Activated T-helper 17 cell treated with anti-CD3 and anti-CD28 coated beads, Interleukin-2, amount 50 U/mL, for 72 hours (primary cell): ENCODE results near the gene USP7. TPM values are rescaled to one million over a fixed set of nuclear protein-coding genes. Genes with fewer than 3 reads are reported as not detected.

Experiments
- ATAC-seq: fragments of 150-1000 bp; cut with Tn5 transposase; replicated peaks from 2 replicates; pipeline ENCODE4 v1.10.0; 2021; ENCODE audit warnings: mild to moderate bottlenecking, moderate library complexity
- H3K27ac Mint-ChIP-seq: one replicate; pipeline ENCODE4 v1.8.0; 2022; ENCODE audit warnings: mixed read lengths
- H3K27me3 Mint-ChIP-seq: one replicate; pipeline ENCODE4 v1.8.0; 2022; ENCODE audit warnings: mixed read lengths
- H3K36me3 Mint-ChIP-seq: one replicate; pipeline ENCODE4 v1.8.0; 2022; ENCODE audit warnings: low read depth, mild to moderate bottlenecking, mixed read lengths
- H3K4me1 Mint-ChIP-seq: one replicate; pipeline ENCODE4 v1.8.0; 2022; ENCODE audit warnings: mixed read lengths
- H3K4me3 Mint-ChIP-seq: one replicate; pipeline ENCODE4 v1.8.0; 2022; ENCODE audit warnings: mild to moderate bottlenecking, mixed read lengths
- H3K9me3 Mint-ChIP-seq: one replicate; pipeline ENCODE4 v1.8.0; 2022; ENCODE audit warnings: mixed read lengths
- total RNA-seq, 2 donors: library from RNA; stranded (reverse); gene quantifications; one replicate each; pipeline ENCODE4 v1.2.3, GENCODE V29; 2022

The USP7 gene
- 100 to 1,000 TPM; 157 to 181 TPM for total RNA-seq

DNA sequence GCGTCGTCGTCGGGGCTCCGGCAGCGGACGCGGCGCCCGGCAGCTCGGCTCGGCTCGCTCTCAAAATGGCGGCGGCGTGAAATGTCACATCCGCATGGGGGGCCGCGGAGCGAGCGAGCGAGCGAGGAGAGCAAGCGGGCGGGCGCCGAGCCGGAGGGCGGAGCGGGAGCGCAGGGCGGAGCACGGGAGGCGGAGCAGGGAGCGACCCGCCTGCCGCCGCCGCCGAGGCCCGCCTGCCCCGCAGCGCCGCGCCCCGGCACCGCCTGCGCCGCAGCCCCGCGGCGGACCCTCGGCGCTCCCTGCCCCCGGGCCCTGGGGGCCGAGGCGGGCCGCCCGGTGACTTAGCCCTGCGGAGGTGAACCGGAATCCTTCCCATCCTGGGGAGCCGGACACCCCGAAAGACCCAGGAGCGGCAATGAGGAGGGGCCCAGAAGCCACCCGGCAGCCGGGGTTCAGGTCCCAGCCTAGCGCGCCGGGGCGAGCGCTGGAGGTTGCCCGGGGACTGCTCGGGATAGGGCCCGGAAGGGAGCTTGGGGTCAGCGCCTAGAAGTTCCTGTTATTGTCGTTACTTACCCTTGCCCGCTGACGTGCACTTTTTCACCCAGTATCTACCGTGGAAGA is at the start of gene USP7:
USP7 (minus strand) TSS at position 86 of the 621 bp plus-strand sequence. CDS start 621 bp downstream, outside the sequence.
- Mint-ChIP-seq H3K27me3 (no peaks in the 10 kb centered on the region), H3K4me1 (peaks cover 36% of the 10 kb centered on the region), H3K36me3 (peaks cover 19% of the 10 kb centered on the region), H3K9me3 (no peaks in the 10 kb centered on the region), H3K4me3 (peak within 1 kb of the TSS; percentile 99), H3K27ac (no peak within 1 kb of the TSS)
- ATAC-seq: peak; percentile 92

GRCh38 chr16:9013508-9013864 is 49.8 kb upstream of the USP7 start:
- H3K27me3 Mint-ChIP-seq: peaks cover 5% of the 10 kb centered on the region
- ATAC-seq: no peak
- H3K4me3 Mint-ChIP-seq: no peak overlapping the region
- H3K27ac Mint-ChIP-seq: no peak overlapping the region
- no peaks in the 10 kb centered on the region for H3K4me1 Mint-ChIP-seq
- H3K36me3 Mint-ChIP-seq: no peaks in the 10 kb centered on the region
- H3K9me3 Mint-ChIP-seq: peaks cover 5% of the 10 kb centered on the region

DNA sequence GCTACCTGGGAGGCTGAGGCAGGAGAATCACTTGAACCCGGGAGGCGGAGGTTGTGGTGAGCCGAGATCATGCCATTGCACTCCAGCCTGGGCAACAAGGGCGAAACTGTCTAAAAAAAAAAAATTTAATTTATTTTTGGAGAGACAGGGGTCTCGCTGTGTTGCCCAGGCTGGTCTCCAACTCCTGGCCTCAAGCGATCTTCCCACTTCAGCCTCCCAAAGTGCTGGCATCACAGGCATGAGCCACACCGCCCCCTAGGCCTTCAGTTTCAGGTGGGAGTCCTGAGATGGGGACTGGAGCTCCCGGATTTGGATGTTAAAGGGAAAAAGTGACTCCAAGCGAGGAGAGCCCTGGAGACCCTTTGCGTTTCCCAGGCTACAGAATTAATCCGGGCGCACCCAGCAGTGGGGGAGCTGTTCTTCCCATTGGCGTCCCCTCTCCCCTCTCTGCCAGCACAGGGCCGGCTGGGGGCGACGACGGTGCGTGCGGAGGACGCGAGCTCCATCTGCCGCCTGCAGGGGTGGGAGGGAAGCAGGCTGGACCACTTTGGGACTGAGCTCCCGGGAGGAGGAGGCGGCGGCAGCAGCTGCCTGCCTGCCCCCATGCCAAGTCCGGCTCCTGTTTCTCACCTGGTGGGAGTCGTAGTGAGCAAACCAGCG is 49.3 kb upstream of the USP7 start:
- no peak overlapping the region for H3K27ac Mint-ChIP-seq
- H3K36me3 Mint-ChIP-seq: no peaks in the 10 kb centered on the region
- peaks cover 5% of the 10 kb centered on the region for H3K9me3 Mint-ChIP-seq
- H3K4me1 Mint-ChIP-seq: no peaks in the 10 kb centered on the region
- no peak for ATAC-seq
- peaks cover 5% of the 10 kb centered on the region for H3K27me3 Mint-ChIP-seq
- H3K4me3 Mint-ChIP-seq: no peak overlapping the region

DNA sequence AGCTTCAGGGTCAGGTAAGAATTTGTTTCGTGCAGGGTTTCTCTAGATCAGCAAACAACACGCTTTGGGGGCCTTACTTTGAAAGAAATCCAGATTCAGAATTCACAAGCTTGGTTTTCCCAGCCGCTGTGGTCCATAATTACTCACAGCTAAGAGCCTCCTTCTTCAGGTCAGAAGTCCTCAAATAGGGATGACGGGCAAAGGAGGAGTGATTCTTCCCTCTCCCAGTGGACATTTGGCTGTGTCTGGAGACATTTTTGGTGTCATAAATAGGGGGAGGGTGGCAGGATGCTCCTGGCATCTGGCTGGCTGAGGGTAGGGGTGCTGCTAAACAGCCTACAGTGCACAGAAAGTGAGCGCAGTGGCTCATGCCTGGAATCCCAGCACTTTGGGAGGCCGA is 48.6 kb upstream of the USP7 start:
- no peak overlapping the region for H3K27ac Mint-ChIP-seq
- no peak overlapping the region for H3K4me3 Mint-ChIP-seq
- H3K36me3 Mint-ChIP-seq: no peaks in the 10 kb centered on the region

GRCh38 chr16:9008601-9009260 is 45.0 kb upstream of the USP7 start:
- peak; percentile 88 for ATAC-seq
- no peak overlapping the region for H3K27ac Mint-ChIP-seq
- no peaks in the 10 kb centered on the region for H3K36me3 Mint-ChIP-seq
- no peaks in the 10 kb centered on the region for H3K9me3 Mint-ChIP-seq
- no peaks in the 10 kb centered on the region for H3K27me3 Mint-ChIP-seq
- no peaks in the 10 kb centered on the region for H3K4me1 Mint-ChIP-seq
- H3K4me3 Mint-ChIP-seq: peak overlapping the region; percentile 44

More for the DNA sequence above, 48.6 kb upstream of the USP7 start:
- H3K4me1 Mint-ChIP-seq: no peaks in the 10 kb centered on the region
- H3K27me3 Mint-ChIP-seq: peaks cover 5% of the 10 kb centered on the region
- H3K9me3 Mint-ChIP-seq: peaks cover 5% of the 10 kb centered on the region
- ATAC-seq: no peak

GRCh38 chr16:9007177-9007794 is 43.6 kb upstream of the USP7 start:
- no peak overlapping the region for H3K4me3 Mint-ChIP-seq

GRCh38 chr16:9004183-9004582 is 40.5 kb upstream of the USP7 start:
- H3K36me3 Mint-ChIP-seq: no peaks in the 10 kb centered on the region
- no peak overlapping the region for H3K4me3 Mint-ChIP-seq
- H3K4me1 Mint-ChIP-seq: no peaks in the 10 kb centered on the region
- no peak for ATAC-seq
- H3K9me3 Mint-ChIP-seq: no peaks in the 10 kb centered on the region
- no peaks in the 10 kb centered on the region for H3K27me3 Mint-ChIP-seq
- H3K27ac Mint-ChIP-seq: no peak overlapping the region

More at GRCh38 chr16:9007177-9007794, 43.6 kb upstream of the USP7 start:
- Mint-ChIP-seq H3K9me3 (no peaks in the 10 kb centered on the region), H3K27ac (no peak overlapping the region), H3K27me3 (no peaks in the 10 kb centered on the region), H3K4me1 (no peaks in the 10 kb centered on the region), H3K36me3 (no peaks in the 10 kb centered on the region)
- no peak for ATAC-seq

GRCh38 chr16:9003763-9004162 is 40.1 kb upstream of the USP7 start:
- no peaks in the 10 kb centered on the region for H3K9me3 Mint-ChIP-seq
- no peaks in the 10 kb centered on the region for H3K27me3 Mint-ChIP-seq
- H3K4me3 Mint-ChIP-seq: no peak overlapping the region
- H3K4me1 Mint-ChIP-seq: no peaks in the 10 kb centered on the region
- no peak overlapping the region for H3K27ac Mint-ChIP-seq
- ATAC-seq: no peak
- no peaks in the 10 kb centered on the region for H3K36me3 Mint-ChIP-seq

DNA sequence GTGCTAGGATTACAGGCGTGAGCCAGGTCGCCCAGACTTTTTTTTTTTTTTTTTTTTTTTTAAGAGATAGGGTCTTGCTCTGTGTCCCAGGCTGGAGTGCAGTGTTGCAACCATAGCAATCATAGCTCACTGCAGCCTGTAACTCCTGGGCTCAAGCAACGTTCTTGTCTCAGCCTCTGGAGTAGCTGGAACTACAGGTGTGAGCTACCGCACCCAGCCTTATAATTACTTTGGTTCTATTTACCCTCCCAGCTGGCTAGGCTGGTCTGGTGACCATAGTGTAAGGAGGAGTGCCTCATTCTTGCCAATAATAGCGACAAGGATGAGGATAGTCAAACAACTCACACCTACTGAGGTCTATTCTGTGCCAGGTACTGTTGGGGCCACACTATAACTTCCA is 39.6 kb upstream of the USP7 start:
- Mint-ChIP-seq H3K27me3 (no peaks in the 10 kb centered on the region), H3K4me1 (no peaks in the 10 kb centered on the region), H3K9me3 (no peaks in the 10 kb centered on the region), H3K4me3 (no peak overlapping the region), H3K36me3 (no peaks in the 10 kb centered on the region), H3K27ac (no peak overlapping the region)
- no peak for ATAC-seq

- no peak for ATAC-seq
- H3K4me3 Mint-ChIP-seq: no peak overlapping the region
- no peaks in the 10 kb centered on the region for H3K9me3 Mint-ChIP-seq
- H3K4me1 Mint-ChIP-seq: no peaks in the 10 kb centered on the region
- H3K27ac Mint-ChIP-seq: no peak overlapping the region
- no peaks in the 10 kb centered on the region for H3K36me3 Mint-ChIP-seq
- no peaks in the 10 kb centered on the region for H3K27me3 Mint-ChIP-seq
Measured at GRCh38 chr16:9002042-9002441, 38.3 kb upstream of the USP7 start.

DNA sequence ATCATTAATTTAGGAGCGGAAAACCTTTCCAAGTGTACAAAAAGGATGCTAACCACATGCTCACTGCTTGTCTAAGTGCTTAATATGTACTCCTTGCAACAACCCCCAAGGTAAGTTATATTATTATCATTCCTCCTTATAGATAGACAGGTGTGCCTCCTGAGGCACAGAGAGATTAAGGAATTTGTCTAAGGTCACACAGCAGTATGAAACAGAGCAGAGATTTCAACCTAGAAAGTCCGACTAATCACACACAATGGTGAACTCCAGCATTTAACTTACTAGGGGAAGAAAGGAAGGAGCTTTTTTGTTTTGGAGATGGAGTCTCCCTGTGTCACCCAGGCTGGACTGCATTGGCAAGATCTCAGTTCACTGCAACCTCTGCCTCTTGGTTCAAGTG is 37.0 kb upstream of the USP7 start:
- no peak overlapping the region for H3K27ac Mint-ChIP-seq
- H3K4me1 Mint-ChIP-seq: no peaks in the 10 kb centered on the region
- H3K9me3 Mint-ChIP-seq: no peaks in the 10 kb centered on the region
- H3K36me3 Mint-ChIP-seq: no peaks in the 10 kb centered on the region
- H3K4me3 Mint-ChIP-seq: no peak overlapping the region
- no peak for ATAC-seq
- H3K27me3 Mint-ChIP-seq: no peaks in the 10 kb centered on the region

DNA sequence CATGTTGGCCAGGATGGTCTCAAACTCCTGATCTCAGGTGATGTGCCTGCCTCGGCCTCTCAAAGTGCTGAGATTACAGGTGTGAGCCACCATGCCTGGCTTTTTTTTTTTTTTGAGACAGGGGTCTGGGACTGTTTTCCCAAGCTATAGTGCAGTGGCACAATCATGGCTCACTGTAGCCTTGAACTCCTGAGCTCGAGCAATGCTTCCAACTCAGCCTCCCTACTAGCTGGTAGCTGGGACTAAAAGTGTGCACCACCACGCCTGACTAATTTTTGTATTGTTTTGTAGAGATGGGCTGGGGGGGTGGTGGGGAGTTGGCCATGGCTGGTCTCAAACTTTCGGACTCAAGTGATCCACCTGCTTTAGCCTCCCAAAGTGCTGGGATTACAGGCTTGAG is 36.1 kb upstream of the USP7 start:
- H3K27me3 Mint-ChIP-seq: no peaks in the 10 kb centered on the region
- no peaks in the 10 kb centered on the region for H3K9me3 Mint-ChIP-seq
- no peaks in the 10 kb centered on the region for H3K4me1 Mint-ChIP-seq
- H3K27ac Mint-ChIP-seq: no peak overlapping the region
- no peak overlapping the region for H3K4me3 Mint-ChIP-seq
- H3K36me3 Mint-ChIP-seq: no peaks in the 10 kb centered on the region
- ATAC-seq: no peak

DNA sequence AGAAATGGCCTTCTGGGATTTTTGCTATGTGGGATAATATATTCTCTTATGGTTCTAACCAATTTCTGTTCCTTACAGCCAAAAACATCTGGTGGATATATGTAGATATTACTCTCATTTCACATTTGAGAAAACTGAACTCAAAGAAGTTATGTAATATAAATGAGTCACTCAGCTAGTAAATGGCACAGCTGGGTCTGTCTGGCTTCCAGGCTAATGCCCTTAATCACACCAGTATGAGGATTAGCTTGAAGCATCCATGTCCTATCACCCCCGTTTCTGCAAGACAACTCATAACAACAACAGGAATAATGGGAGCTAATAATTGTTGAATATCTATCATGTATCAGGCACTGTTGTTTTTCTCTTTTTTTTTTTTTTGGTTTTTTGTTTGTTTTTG is 34.4 kb upstream of the USP7 start:
- no peak for ATAC-seq
- H3K27me3 Mint-ChIP-seq: no peaks in the 10 kb centered on the region
- H3K27ac Mint-ChIP-seq: no peak overlapping the region
- no peaks in the 10 kb centered on the region for H3K9me3 Mint-ChIP-seq
- no peak overlapping the region for H3K4me3 Mint-ChIP-seq
- H3K4me1 Mint-ChIP-seq: no peaks in the 10 kb centered on the region
- no peaks in the 10 kb centered on the region for H3K36me3 Mint-ChIP-seq

- Mint-ChIP-seq H3K27me3 (no peaks in the 10 kb centered on the region), H3K27ac (no peak overlapping the region), H3K9me3 (no peaks in the 10 kb centered on the region), H3K4me1 (no peaks in the 10 kb centered on the region), H3K4me3 (no peak overlapping the region), H3K36me3 (no peaks in the 10 kb centered on the region)
- no peak for ATAC-seq
Measured at GRCh38 chr16:8996891-8997290, 33.2 kb upstream of the USP7 start.

DNA sequence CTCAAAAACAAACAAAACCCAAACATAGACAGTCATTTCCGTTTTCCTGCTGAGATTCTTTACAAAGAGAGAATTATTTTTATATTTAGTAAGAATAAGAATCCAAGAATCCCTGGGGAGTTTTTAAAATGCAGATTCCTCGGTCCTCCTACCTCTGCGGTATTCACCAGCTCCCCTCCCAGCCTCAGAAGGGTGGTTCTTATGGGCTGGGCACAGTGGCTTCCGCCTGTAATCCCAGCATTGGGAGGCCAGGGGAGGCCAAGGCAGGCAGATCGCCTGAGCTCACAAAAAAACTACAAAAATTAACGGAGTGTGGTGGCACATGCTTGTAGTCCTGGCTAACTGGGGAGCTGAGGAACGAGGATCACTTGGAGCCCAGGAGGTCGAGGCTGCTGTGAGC is 26.7 kb upstream of the USP7 start:
- H3K4me3 Mint-ChIP-seq: no peak overlapping the region
- no peaks in the 10 kb centered on the region for H3K9me3 Mint-ChIP-seq
- H3K27me3 Mint-ChIP-seq: no peaks in the 10 kb centered on the region
- H3K4me1 Mint-ChIP-seq: no peaks in the 10 kb centered on the region
- no peak for ATAC-seq
- no peak overlapping the region for H3K27ac Mint-ChIP-seq
- no peaks in the 10 kb centered on the region for H3K36me3 Mint-ChIP-seq
